PFSK-1 (cell line): ENCODE measurements around the gene METTL17.

Experiments used
- FOXP2 ChIP-seq: optimal IDR thresholded peaks from 2 replicates; pipeline ENCODE3; 2011; ENCODE audit warnings: borderline replicate concordance, control low read depth, inconsistent platforms; ENCODE audit not compliant: insufficient read depth; ENCODE audit errors: extremely low read length, extremely low read depth
- POLR2AphosphoS5 ChIP-seq: IDR thresholded peaks from 2 replicates; pipeline ENCODE4 v1.6.1; 2012; ENCODE audit warnings: low read depth, mild to moderate bottlenecking, control low read depth, low read length, moderate library complexity
- REST ChIP-seq, 2 experiments: IDR thresholded peaks; 2 replicates each; pipeline versions ENCODE4 v1.6.1 to v1.8.0; 2011 to 2012; ENCODE audit warnings: low read depth in 2 of 2, low read length in 2 of 2, control low read depth in 1 of 2, inconsistent platforms in 1 of 2, mild to moderate bottlenecking in 1 of 2, moderate library complexity in 1 of 2; ENCODE audit not compliant: insufficient read depth in 1 of 2
- SIN3A ChIP-seq: IDR thresholded peaks from 2 replicates; pipeline ENCODE4 v1.6.1; 2012; ENCODE audit warnings: mild to moderate bottlenecking, low read length, moderate library complexity, borderline replicate concordance; ENCODE audit not compliant: insufficient read depth
- TAF1 ChIP-seq: IDR thresholded peaks from 2 replicates; pipeline ENCODE4 v1.6.1; 2012; ENCODE audit warnings: low read length, control low read depth, borderline replicate concordance; ENCODE audit not compliant: insufficient read depth

Gene METTL17

GRCh38 chr14:21032326-21033132 is 42.7 kb downstream of the METTL17 start:
- TF ChIP-seq REST (IDR thresholded peaks at IDR 0.05; ENCODE audit: insufficient read depth in 1 of 2, low read depth in 2 of 2, low read length in 2 of 2) (no peak), TAF1 (no peak), SIN3A (no peak), POLR2AphosphoS5 (no peak)

GRCh38 chr14:21033133-21033698 is 43.4 kb downstream of the METTL17 start:
- TF ChIP-seq POLR2AphosphoS5 (no peak), REST (IDR thresholded peaks at IDR 0.05; ENCODE audit: insufficient read depth in 1 of 2, low read depth in 2 of 2, low read length in 2 of 2) (no peak), FOXP2 (no peak), SIN3A (no peak), TAF1 (no peak)

- TF ChIP-seq FOXP2 (no peak), SIN3A (no peak), POLR2AphosphoS5 (no peak), REST (IDR thresholded peaks at IDR 0.05; ENCODE audit: insufficient read depth in 1 of 2, low read depth in 2 of 2, low read length in 2 of 2) (no peak), TAF1 (no peak)
Observed at GRCh38 chr14:21034707-21035106, 44.9 kb downstream of the METTL17 start, which contains the start of gene RNASE13. RNASE13 (minus strand) TSS chr14:21034807; CDS start chr14:21034288, 519 bp downstream.

- no peak for TF ChIP-seq REST (IDR thresholded peaks at IDR 0.05; ENCODE audit: insufficient read depth in 1 of 2, low read depth in 2 of 2, low read length in 2 of 2)
- TF ChIP-seq FOXP2, result no peak
- no peak for TF ChIP-seq TAF1
- no peak for TF ChIP-seq SIN3A
- no peak for TF ChIP-seq POLR2AphosphoS5
Observed at GRCh38 chr14:21036751-21037150, 47.0 kb downstream of the METTL17 start.
